ENCODE results near the gene PPP1R8. TPM values are rescaled to one million over a fixed set of nuclear protein-coding genes. Genes with fewer than 3 reads are reported as not detected.

Gene PPP1R8
- total and polyA plus RNA-seq, 3 donors from 2014 or later: 39.4 to 57.7 (median 49.4) TPM

DNA sequence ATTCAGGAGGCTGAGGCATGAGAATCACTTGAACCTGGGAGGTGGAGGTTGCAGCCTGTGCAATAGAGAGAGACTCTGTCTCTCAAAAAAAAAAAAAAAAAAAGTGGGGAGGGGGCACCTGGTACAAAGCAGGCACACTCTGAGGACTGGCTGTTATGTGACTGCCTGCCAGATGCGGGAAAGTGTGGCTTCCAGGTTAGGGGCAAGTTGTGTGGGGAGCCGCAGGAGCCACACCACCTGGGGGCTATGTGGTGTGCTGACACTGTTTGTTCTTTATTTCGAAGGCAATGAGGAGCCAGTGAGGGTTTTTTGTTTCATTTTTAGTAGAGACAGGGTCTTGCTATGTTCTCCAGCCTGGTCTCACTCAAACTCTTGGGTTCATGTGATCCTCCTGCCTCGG is 47.5 kb downstream of the PPP1R8 start:
- Histone ChIP-seq H3K27me3 (no peaks in the 10 kb centered on the region), H3K27ac (no peak overlapping the region), H3K9me3 (no peaks in the 10 kb centered on the region), H3K36me3 (ENCODE audit: low read depth, missing control alignments) (no peaks in the 10 kb centered on the region), H3K4me1 (peaks cover 3% of the 10 kb centered on the region), H3K4me3 (no peak overlapping the region)
- WGBS, 2 donors: 71 to 88% methylated on average over 4 of the region's 4 CpGs
- DNase-seq: no peak
- TF ChIP-seq, protein P1, sequence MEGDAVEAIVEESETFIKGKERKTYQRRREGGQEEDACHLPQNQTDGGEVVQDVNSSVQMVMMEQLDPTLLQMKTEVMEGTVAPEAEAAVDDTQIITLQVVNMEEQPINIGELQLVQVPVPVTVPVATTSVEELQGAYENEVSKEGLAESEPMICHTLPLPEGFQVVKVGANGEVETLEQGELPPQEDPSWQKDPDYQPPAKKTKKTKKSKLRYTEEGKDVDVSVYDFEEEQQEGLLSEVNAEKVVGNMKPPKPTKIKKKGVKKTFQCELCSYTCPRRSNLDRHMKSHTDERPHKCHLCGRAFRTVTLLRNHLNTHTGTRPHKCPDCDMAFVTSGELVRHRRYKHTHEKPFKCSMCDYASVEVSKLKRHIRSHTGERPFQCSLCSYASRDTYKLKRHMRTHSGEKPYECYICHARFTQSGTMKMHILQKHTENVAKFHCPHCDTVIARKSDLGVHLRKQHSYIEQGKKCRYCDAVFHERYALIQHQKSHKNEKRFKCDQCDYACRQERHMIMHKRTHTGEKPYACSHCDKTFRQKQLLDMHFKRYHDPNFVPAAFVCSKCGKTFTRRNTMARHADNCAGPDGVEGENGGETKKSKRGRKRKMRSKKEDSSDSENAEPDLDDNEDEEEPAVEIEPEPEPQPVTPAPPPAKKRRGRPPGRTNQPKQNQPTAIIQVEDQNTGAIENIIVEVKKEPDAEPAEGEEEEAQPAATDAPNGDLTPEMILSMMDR (IDR thresholded peaks at IDR 0.05): no peak
- no peak for TF ChIP-seq POLR2A (IDR thresholded peaks at IDR 0.05)
- intact Hi-C loops (cut with DNase I; ENCODE audit: low total_unique reads): no loop called here

DNA sequence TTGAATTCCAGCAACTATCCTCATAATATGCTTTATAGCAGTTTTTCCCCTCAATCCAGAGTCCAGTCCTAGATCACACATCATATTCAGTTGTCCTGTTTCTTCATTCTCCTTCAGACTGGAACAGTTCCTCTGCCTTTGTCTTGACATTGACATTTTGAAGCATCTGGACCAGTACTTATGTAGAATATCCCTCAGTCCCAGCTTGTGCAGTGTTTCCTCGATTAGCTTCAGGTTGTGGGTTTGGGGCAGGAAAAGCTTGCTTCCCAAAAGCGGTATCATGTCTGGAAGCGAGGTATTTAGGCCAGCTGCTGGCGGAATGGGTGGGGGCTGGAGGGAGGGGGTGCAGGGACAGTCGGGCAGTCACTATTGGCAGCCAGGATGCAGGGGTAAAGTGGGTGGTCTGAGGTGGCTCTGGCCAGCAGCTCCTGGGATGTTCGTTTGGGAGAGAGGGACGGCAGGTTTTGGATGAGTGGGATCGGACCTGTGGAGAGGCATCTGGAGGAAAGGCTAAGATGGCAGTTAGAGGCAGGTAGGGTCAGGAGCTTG is 48.3 kb downstream of the PPP1R8 start:
- no peak for TF ChIP-seq POLR2A (IDR thresholded peaks at IDR 0.05)
- TF ChIP-seq, protein P1 (IDR thresholded peaks at IDR 0.05): no peak
- Histone ChIP-seq H3K9me3 (no peaks in the 10 kb centered on the region), H3K4me3 (no peak overlapping the region), H3K4me1 (peaks cover 3% of the 10 kb centered on the region), H3K27me3 (no peaks in the 10 kb centered on the region), H3K27ac (no peak overlapping the region), H3K36me3 (ENCODE audit: low read depth, missing control alignments) (no peaks in the 10 kb centered on the region)
- WGBS, 2 donors: 65 to 67% methylated on average over 8 of the region's 8 CpGs
- intact Hi-C loops (cut with DNase I; ENCODE audit: low total_unique reads): no loop called here
- DNase-seq: no peak

DNA sequence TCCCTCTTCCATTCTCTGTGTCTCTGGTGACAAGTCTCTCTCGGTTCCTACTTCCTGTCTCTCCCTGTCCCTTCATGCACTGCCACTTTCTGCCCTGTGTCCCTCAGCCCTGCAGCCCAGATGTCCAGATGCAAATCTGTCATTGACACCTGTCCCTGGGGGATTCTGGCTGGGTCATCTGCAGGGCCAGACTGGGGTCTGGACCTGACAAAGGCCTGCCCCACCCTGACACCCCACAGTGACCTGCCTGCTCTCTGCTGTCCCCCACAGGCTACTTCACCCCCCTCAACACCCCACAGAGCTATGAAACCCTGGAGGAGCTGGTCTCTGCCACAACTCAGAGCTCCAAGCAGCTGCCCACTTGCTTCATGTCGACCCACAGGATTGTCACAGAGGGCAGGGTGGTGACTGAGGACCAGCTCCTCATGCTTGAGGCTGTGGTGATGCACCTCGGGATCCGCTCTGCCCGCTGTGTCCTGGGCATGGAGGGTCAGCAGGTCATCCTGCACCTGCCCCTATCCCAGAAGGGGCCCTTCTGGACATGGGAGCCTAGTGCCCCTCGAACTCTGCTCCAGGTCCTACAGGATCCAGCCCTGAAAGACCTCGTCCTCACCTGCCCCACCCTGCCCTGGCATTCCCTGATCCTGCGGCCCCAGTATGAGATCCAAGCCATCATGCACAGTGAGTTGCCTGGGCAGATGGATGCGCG is 48.9 kb downstream of the PPP1R8 start:
- no peak for DNase-seq
- H3K36me3 ChIP-seq (ENCODE audit: low read depth, missing control alignments): no peaks in the 10 kb centered on the region
- no peaks in the 10 kb centered on the region for H3K27me3 ChIP-seq
- no peak overlapping the region for H3K4me3 ChIP-seq
- peaks cover 3% of the 10 kb centered on the region for H3K4me1 ChIP-seq
- intact Hi-C loops (cut with DNase I; ENCODE audit: low total_unique reads): no loop called here
- TF ChIP-seq POLR2A (IDR thresholded peaks at IDR 0.05): no peak
- TF ChIP-seq, protein P1 (IDR thresholded peaks at IDR 0.05): no peak
- H3K27ac ChIP-seq: no peak overlapping the region
- WGBS, 2 donors: 75 to 85% methylated on average over 6 to 10 of the region's 10 CpGs
- no peaks in the 10 kb centered on the region for H3K9me3 ChIP-seq

DNA sequence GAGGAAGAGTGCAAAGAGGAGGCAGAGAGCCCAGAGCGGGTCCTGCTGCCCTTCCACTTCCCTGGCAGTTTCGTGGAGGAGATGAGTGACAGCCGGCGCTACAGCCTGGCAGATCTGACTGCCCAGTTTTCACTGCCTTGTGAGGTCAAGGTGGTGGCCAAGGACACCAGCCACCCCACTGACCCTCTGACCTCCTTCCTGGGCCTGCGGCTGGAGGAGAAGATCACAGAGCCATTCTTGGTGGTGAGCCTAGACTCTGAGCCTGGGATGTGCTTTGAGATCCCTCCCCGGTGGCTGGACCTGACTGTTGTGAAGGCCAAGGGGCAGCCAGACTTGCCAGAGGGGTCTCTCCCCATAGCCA is 51.9 kb downstream of the PPP1R8 start:
- no peaks in the 10 kb centered on the region for H3K27me3 ChIP-seq
- H3K27ac ChIP-seq: no peak overlapping the region
- DNase-seq: no peak
- TF ChIP-seq POLR2A (IDR thresholded peaks at IDR 0.05): no peak
- TF ChIP-seq, protein P1 (IDR thresholded peaks at IDR 0.05): no peak
- H3K36me3 ChIP-seq (ENCODE audit: low read depth, missing control alignments): no peaks in the 10 kb centered on the region
- no peak overlapping the region for H3K4me3 ChIP-seq
- intact Hi-C loops (cut with DNase I; ENCODE audit: low total_unique reads): no loop called here
- no peaks in the 10 kb centered on the region for H3K9me3 ChIP-seq
- WGBS, 2 donors: 67 to 100% methylated on average over 3 to 6 of the region's 6 CpGs
- H3K4me1 ChIP-seq: no peaks in the 10 kb centered on the region

DNA sequence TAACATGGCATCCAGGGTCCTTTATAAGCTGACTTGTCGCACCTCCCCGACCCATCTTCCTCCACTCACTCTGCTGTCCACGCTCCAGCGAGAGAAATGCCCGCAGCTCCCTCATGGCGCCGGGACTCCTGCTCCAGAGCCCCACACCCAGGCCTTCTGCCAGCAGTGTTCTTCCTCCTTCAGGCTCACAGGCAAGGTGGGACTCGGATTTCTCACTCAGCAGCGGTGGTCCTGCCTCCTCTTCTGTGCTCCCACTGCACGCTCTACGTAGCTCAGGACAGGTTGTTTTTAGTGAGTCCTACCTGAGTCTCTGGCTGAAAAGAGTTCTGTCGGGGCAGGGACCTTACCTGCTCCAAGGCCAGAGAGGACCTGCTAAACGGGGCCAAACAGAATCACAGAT is 53.0 kb downstream of the PPP1R8 start:
- no peaks in the 10 kb centered on the region for H3K36me3 ChIP-seq (ENCODE audit: low read depth, missing control alignments)
- H3K9me3 ChIP-seq: no peaks in the 10 kb centered on the region
- TF ChIP-seq, protein P1 (IDR thresholded peaks at IDR 0.05): no peak
- no peak for TF ChIP-seq POLR2A (IDR thresholded peaks at IDR 0.05)
- no peaks in the 10 kb centered on the region for H3K4me1 ChIP-seq
- peak overlapping the region; percentile 48 to 60 for H3K27ac ChIP-seq
- WGBS, 2 donors: 81 to 92% methylated on average over 13 of the region's 13 CpGs
- no peak for DNase-seq
- no peaks in the 10 kb centered on the region for H3K27me3 ChIP-seq
- H3K4me3 ChIP-seq: no peak overlapping the region
- intact Hi-C loops (cut with DNase I; ENCODE audit: low total_unique reads): no loop called here
